Right atrium auricular region (tissue), 2 donors: ENCODE results near the gene GSTK1. TPM values are rescaled to one million over a fixed set of nuclear protein-coding genes. Genes with fewer than 3 reads are reported as not detected.

Source experiments
- DNase-seq: peaks from one replicate; pipeline ENCODE4 v3.0.0-alpha.2; 2019; ENCODE audit warnings: low spot score
- H3K27ac ChIP-seq, 2 donors: fragments of 200-600 bp; sonication (generic); 1 replicate in 1 of 2; 2 replicates in 1 of 2; pipeline ENCODE4 v1.5.1; 2016 to 2019
- H3K27me3 ChIP-seq, 2 donors: fragments of 200-600 bp; sonication (generic); one replicate each; pipeline versions ENCODE4 v1.5.1 to v1.6.0; 2017 to 2019
- H3K36me3 ChIP-seq: fragments of 200-600 bp; sonication (generic); one replicate; pipeline ENCODE4 v1.5.1; 2016
- H3K4me1 ChIP-seq, 2 donors: fragments of 200-600 bp; sonication (generic); one replicate each; pipeline versions ENCODE4 v1.5.1 to v1.6.0; 2017 to 2019
- H3K4me3 ChIP-seq, 2 donors: fragments of 200-600 bp; sonication (generic); 1 replicate in 1 of 2; 2 replicates in 1 of 2; pipeline ENCODE4 v1.5.1; 2017 to 2019; ENCODE audit warnings: mild to moderate bottlenecking in 1 of 2, moderate library complexity in 1 of 2
- H3K9me3 ChIP-seq, 2 donors: fragments of 200-600 bp; sonication (generic); one replicate each; pipeline ENCODE4 v1.5.1; 2019
- CTCF ChIP-seq, 2 donors: fragments of 200-600 bp; sonication (generic); IDR thresholded peaks; one replicate each; pipeline ENCODE4 v1.5.1; 2019; ENCODE audit warnings: antibody characterized with exemption in 2 of 2
- total RNA-seq, 2 donors: library from RNA; depleted of rRNA; stranded (reverse); fragments of >200 nt; gene quantifications; one replicate each; pipeline ENCODE4 v1.1.0, GENCODE V29; 2016

Gene GSTK1
- total RNA-seq, 2 donors from 2014 or later, result 169 to 270 TPM

GRCh38 chr7:143229054-143229790, 34.0 kb upstream of the GSTK1 start:
- peaks cover 0 to 8% of the 10 kb centered on the region in 2 donors for H3K9me3 ChIP-seq

GRCh38 chr7:143230602-143231457, 32.4 kb upstream of the GSTK1 start:
- no peak for DNase-seq
- H3K36me3 ChIP-seq, result no peaks in the 10 kb centered on the region
- no peak overlapping the region for H3K27ac ChIP-seq
- no peak overlapping the region for H3K4me3 ChIP-seq
- no peaks in the 10 kb centered on the region for H3K27me3 ChIP-seq
- H3K9me3 ChIP-seq, result peaks cover 0 to 8% of the 10 kb centered on the region in 2 donors
- TF ChIP-seq CTCF (IDR thresholded peaks at IDR 0.05), result no peak
- no peaks in the 10 kb centered on the region for H3K4me1 ChIP-seq

More at GRCh38 chr7:143229054-143229790, 34.0 kb upstream of the GSTK1 start:
- H3K27me3 ChIP-seq, result no peaks in the 10 kb centered on the region
- no peak for DNase-seq
- no peak overlapping the region for H3K27ac ChIP-seq
- no peak for TF ChIP-seq CTCF (IDR thresholded peaks at IDR 0.05)
- H3K4me1 ChIP-seq, result no peaks in the 10 kb centered on the region
- H3K4me3 ChIP-seq, result no peak overlapping the region
- no peaks in the 10 kb centered on the region for H3K36me3 ChIP-seq

- no peak for DNase-seq
- no peak overlapping the region for H3K4me3 ChIP-seq
- no peaks in the 10 kb centered on the region for H3K27me3 ChIP-seq
- TF ChIP-seq CTCF (IDR thresholded peaks at IDR 0.05), result no peak
- H3K27ac ChIP-seq, result no peak overlapping the region
- H3K9me3 ChIP-seq, result peaks cover 0 to 20% of the 10 kb centered on the region in 2 donors
- H3K4me1 ChIP-seq, result no peaks in the 10 kb centered on the region
- no peaks in the 10 kb centered on the region for H3K36me3 ChIP-seq
These were observed 29.3 kb upstream of the GSTK1 start for GRCh38 chr7:143233816-143234532.

GRCh38 chr7:143234533-143234875, 28.7 kb upstream of the GSTK1 start:
- Histone ChIP-seq H3K27ac (no peak overlapping the region), H3K36me3 (no peaks in the 10 kb centered on the region), H3K27me3 (no peaks in the 10 kb centered on the region), H3K4me1 (no peaks in the 10 kb centered on the region), H3K4me3 (no peak overlapping the region), H3K9me3 (peaks cover 0 to 20% of the 10 kb centered on the region in 2 donors)
- DNase-seq, result no peak
- no peak for TF ChIP-seq CTCF (IDR thresholded peaks at IDR 0.05)

GRCh38 chr7:143235561-143235960, 27.7 kb upstream of the GSTK1 start:
- peaks cover 0 to 20% of the 10 kb centered on the region in 2 donors for H3K9me3 ChIP-seq
- no peak for TF ChIP-seq CTCF (IDR thresholded peaks at IDR 0.05)
- no peak for DNase-seq
- no peak overlapping the region for H3K4me3 ChIP-seq
- H3K36me3 ChIP-seq, result no peaks in the 10 kb centered on the region
- no peak overlapping the region for H3K27ac ChIP-seq
- H3K27me3 ChIP-seq, result no peaks in the 10 kb centered on the region
- no peaks in the 10 kb centered on the region for H3K4me1 ChIP-seq
